Measurements from ENCODE around the gene AMH.

Gene AMH

GRCh38 chr19:2244486-2244885 is 4.6 kb upstream of the AMH start:
- DNase-seq (ENCODE audit: extremely low read depth, low read depth) = no peak
- TF ChIP-seq, protein P1, sequence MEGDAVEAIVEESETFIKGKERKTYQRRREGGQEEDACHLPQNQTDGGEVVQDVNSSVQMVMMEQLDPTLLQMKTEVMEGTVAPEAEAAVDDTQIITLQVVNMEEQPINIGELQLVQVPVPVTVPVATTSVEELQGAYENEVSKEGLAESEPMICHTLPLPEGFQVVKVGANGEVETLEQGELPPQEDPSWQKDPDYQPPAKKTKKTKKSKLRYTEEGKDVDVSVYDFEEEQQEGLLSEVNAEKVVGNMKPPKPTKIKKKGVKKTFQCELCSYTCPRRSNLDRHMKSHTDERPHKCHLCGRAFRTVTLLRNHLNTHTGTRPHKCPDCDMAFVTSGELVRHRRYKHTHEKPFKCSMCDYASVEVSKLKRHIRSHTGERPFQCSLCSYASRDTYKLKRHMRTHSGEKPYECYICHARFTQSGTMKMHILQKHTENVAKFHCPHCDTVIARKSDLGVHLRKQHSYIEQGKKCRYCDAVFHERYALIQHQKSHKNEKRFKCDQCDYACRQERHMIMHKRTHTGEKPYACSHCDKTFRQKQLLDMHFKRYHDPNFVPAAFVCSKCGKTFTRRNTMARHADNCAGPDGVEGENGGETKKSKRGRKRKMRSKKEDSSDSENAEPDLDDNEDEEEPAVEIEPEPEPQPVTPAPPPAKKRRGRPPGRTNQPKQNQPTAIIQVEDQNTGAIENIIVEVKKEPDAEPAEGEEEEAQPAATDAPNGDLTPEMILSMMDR (IDR thresholded peaks at IDR 0.05; ENCODE audit: low read depth, low read length, missing control alignments) = no peak
- H3K4me3 ChIP-seq (replicated peaks; ENCODE audit: low read depth, low read length) = no peak overlapping the region

GRCh38 chr19:2245273-2245672 is 3.9 kb upstream of the AMH start:
- TF ChIP-seq, protein P1 (IDR thresholded peaks at IDR 0.05; ENCODE audit: low read depth, low read length, missing control alignments) = no peak
- no peak for DNase-seq (ENCODE audit: extremely low read depth, low read depth)
- H3K4me3 ChIP-seq (replicated peaks; ENCODE audit: low read depth, low read length) = no peak overlapping the region

- no peak overlapping the region for H3K4me3 ChIP-seq (replicated peaks; ENCODE audit: low read depth, low read length)
- DNase-seq (ENCODE audit: extremely low read depth, low read depth) = no peak
- TF ChIP-seq, protein P1 (IDR thresholded peaks at IDR 0.05; ENCODE audit: low read depth, low read length, missing control alignments) = no peak
These were observed 3.0 kb upstream of the AMH start for GRCh38 chr19:2246014-2246620.

GRCh38 chr19:2246801-2247361 is 2.2 kb upstream of the AMH start:
- no peak for DNase-seq (ENCODE audit: extremely low read depth, low read depth)
- H3K4me3 ChIP-seq (replicated peaks; ENCODE audit: low read depth, low read length) = no peak overlapping the region
- TF ChIP-seq, protein P1 (IDR thresholded peaks at IDR 0.05; ENCODE audit: low read depth, low read length, missing control alignments) = no peak

- TF ChIP-seq, protein P1 (IDR thresholded peaks at IDR 0.05; ENCODE audit: low read depth, low read length, missing control alignments) = no peak
- no peak overlapping the region for H3K4me3 ChIP-seq (replicated peaks; ENCODE audit: low read depth, low read length)
- no peak for DNase-seq (ENCODE audit: extremely low read depth, low read depth)
These were observed 1.6 kb upstream of the AMH start for GRCh38 chr19:2247433-2248101.

GRCh38 chr19:2248136-2249009 is 750 bp upstream of the AMH start:
- no peak overlapping the region for H3K4me3 ChIP-seq (replicated peaks; ENCODE audit: low read depth, low read length)
- DNase-seq (ENCODE audit: extremely low read depth, low read depth) = no peak
- TF ChIP-seq, protein P1 (IDR thresholded peaks at IDR 0.05; ENCODE audit: low read depth, low read length, missing control alignments) = no peak
